Left lung (tissue), 10 donors: ENCODE measurements around the gene KIF26A. TPM values are rescaled to one million over a fixed set of nuclear protein-coding genes. Genes with fewer than 3 reads are reported as not detected.

ENCODE experiments used
- ATAC-seq: fragments of 200-7000 bp; cut with Tn5 transposase; one replicate; pipeline ENCODE4 v1.9.1; 2020; ENCODE audit warnings: moderate library complexity
- DNase-seq, 4 donors: peaks; one replicate each; pipeline ENCODE4 v3.0.0-alpha.2; 2013 to 2020
- H3K27ac ChIP-seq, 2 donors: fragments of 200-600 bp; sonication (generic) in 1 of 2; one replicate each; pipeline versions ENCODE4 v1.5.0 to v1.8.0; 2020 to 2021
- H3K27me3 ChIP-seq, 2 donors: fragments of 200-600 bp; sonication (generic) in 1 of 2; one replicate each; pipeline versions ENCODE4 v1.5.0 to v1.8.0; 2020 to 2021
- H3K36me3 ChIP-seq, 2 donors: fragments of 200-600 bp; sonication (generic) in 1 of 2; one replicate each; pipeline versions ENCODE4 v1.5.0 to v1.8.0; 2020 to 2021
- H3K4me1 ChIP-seq, 2 donors: fragments of 200-600 bp; one replicate each; pipeline ENCODE4 v1.8.0; 2021
- H3K4me3 ChIP-seq, 2 donors: fragments of 200-600 bp; sonication (generic) in 1 of 2; one replicate each; pipeline versions ENCODE4 v1.5.0 to v1.8.0; 2020 to 2021; ENCODE audit warnings: mild to moderate bottlenecking in 1 of 2
- H3K9me3 ChIP-seq, 2 donors: fragments of 200-600 bp; sonication (generic) in 1 of 2; one replicate each; pipeline versions ENCODE4 v1.5.0 to v1.8.0; 2020 to 2021
- CTCF ChIP-seq, 2 donors: fragments of 200-600 bp; sonication (generic) in 1 of 2; IDR thresholded peaks; one replicate each; pipeline versions ENCODE4 v1.5.0 to v1.8.0; 2021; ENCODE audit warnings: antibody characterized with exemption in 2 of 2
- intact Hi-C, 2 donors: fragments of 100-400 bp; cut with DNase I; formaldehyde crosslinking; loops; one replicate each; pipeline versions ENCODE4 v1.11.2 to v1.14.2; 2022
- polyA plus RNA-seq, 6 donors: library from polyadenylated mRNA; unstranded; fragments of 120-200 nt; gene quantifications; one replicate each; pipeline ENCODE4 v1.2.1, GENCODE V29; 2013; ENCODE audit not compliant: insufficient read length in 6 of 6
- total RNA-seq, 2 donors: library from RNA; stranded (reverse); fragmentation: NEBNext Ultra II Directional; extraction: Animal tissue kit (Norgen Biotek cat#: 25700); gene quantifications; one replicate each; pipeline ENCODE4 v1.2.1, GENCODE V29; 2021
- donor health status: DM: no; HTN: yes; CAD: no.
- donor health status: DM: no; HTN: no; CAD: no.

The KIF26A gene
- total and polyA plus RNA-seq, 8 donors = 4.5 to 25.5 (median 14.4) TPM

- no peak for TF ChIP-seq CTCF (IDR thresholded peaks at IDR 0.05)
- intact Hi-C loops = no loop called here
Measured at GRCh38 chr14:104176611-104177010, 38.2 kb downstream of the KIF26A start.

GRCh38 chr14:104177411-104177810 is 39.0 kb downstream of the KIF26A start:
- ATAC-seq = no peak
- intact Hi-C loops = no loop called here

More at GRCh38 chr14:104176611-104177010, 38.2 kb downstream of the KIF26A start:
- DNase-seq (no peak), ATAC-seq (no peak)
- Histone ChIP-seq H3K27ac (no peak overlapping the region), H3K4me3 (no peak overlapping the region), H3K9me3 (no peaks in the 10 kb centered on the region), H3K36me3 (peaks cover 0 to 12% of the 10 kb centered on the region in 2 donors), H3K27me3 (peaks cover 0 to 12% of the 10 kb centered on the region in 2 donors), H3K4me1 (no peaks in the 10 kb centered on the region)

GRCh38 chr14:104178279-104178678 is 39.9 kb downstream of the KIF26A start:
- Histone ChIP-seq H3K4me3 (no peak overlapping the region), H3K4me1 (no peaks in the 10 kb centered on the region), H3K27ac (no peak overlapping the region), H3K27me3 (peaks cover 0 to 12% of the 10 kb centered on the region in 2 donors), H3K36me3 (peaks cover 0 to 12% of the 10 kb centered on the region in 2 donors), H3K9me3 (no peaks in the 10 kb centered on the region)
- ATAC-seq (peak; percentile 9), DNase-seq (peak in 1 of 4 donors; percentile 45)
- intact Hi-C loops = no loop called here
- TF ChIP-seq CTCF (IDR thresholded peaks at IDR 0.05) = no peak

More at GRCh38 chr14:104177411-104177810, 39.0 kb downstream of the KIF26A start:
- Histone ChIP-seq H3K4me3 (no peak overlapping the region), H3K27ac (no peak overlapping the region), H3K36me3 (peaks cover 0 to 12% of the 10 kb centered on the region in 2 donors), H3K27me3 (peaks cover 0 to 12% of the 10 kb centered on the region in 2 donors), H3K4me1 (no peaks in the 10 kb centered on the region), H3K9me3 (no peaks in the 10 kb centered on the region)
- DNase-seq = no peak
- no peak for TF ChIP-seq CTCF (IDR thresholded peaks at IDR 0.05)

GRCh38 chr14:104179126-104179525 is 40.7 kb downstream of the KIF26A start:
- Histone ChIP-seq H3K27ac (no peak overlapping the region), H3K9me3 (no peaks in the 10 kb centered on the region), H3K36me3 (peaks cover 0 to 12% of the 10 kb centered on the region in 2 donors), H3K27me3 (peaks cover 0 to 12% of the 10 kb centered on the region in 2 donors), H3K4me3 (no peak overlapping the region), H3K4me1 (no peaks in the 10 kb centered on the region)
- DNase-seq (no peak), ATAC-seq (no peak)
- intact Hi-C loops = no loop called here
- TF ChIP-seq CTCF (IDR thresholded peaks at IDR 0.05) = no peak

GRCh38 chr14:104179564-104180129 is 41.3 kb downstream of the KIF26A start:
- no peaks in the 10 kb centered on the region for H3K9me3 ChIP-seq
- DNase-seq = peak in 1 of 4 donors; percentile 79
- no peak overlapping the region for H3K4me3 ChIP-seq
- H3K27ac ChIP-seq = no peak overlapping the region
- no peaks in the 10 kb centered on the region for H3K4me1 ChIP-seq
- ATAC-seq = no peak
- H3K36me3 ChIP-seq = peaks cover 0 to 12% of the 10 kb centered on the region in 2 donors
- intact Hi-C loops = no loop called here
- peaks cover 0 to 12% of the 10 kb centered on the region in 2 donors for H3K27me3 ChIP-seq
- no peak for TF ChIP-seq CTCF (IDR thresholded peaks at IDR 0.05)
